Ecto neural progenitor cell (in vitro differentiated cells): ENCODE data around the gene ACKR3.

Experiments used
- DNase-seq: peaks from one replicate; pipeline ENCODE4 v3.0.0-alpha.2; 2018; ENCODE audit warnings: low spot score

ACKR3 gene

DNA sequence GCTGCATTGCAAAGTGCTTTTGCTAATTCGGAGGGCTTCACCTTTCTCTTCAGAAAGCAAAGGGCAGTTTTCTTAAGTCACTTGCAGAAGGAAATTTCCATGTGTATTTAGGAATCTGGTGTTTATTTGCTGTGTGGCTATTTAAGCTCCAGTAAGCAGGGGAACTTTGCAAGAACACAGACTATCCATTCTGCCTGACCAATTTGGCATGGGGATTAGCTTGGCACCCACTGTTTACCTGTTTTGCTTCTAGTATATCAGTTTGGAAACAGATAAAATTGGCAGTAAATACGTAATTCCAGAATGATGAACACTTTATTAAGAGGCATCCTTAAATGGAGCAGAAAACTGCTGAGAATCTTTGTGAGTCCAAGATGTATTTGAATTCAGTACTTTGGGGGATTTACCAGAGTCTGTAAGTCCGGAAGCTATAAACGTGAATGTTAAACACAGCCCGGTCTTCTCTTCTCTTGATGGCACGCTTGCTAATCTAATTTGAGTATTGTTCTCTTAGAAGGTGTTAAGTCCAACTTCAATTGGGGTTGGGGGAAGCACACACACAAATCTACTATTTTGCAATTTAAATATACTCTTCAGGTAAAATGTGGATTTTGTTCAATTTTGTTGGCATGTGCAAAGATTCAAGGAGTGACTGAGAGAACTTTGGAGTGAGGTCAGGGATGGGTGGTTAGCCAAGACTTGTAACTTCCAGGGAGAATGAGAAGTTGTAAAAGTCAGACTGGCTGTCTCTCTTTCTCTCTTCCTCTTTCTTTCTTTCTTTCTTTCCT, 650 bp downstream of the ACKR3 start:
- DNase-seq, result no peak

- DNase-seq, result no peak
Measured at GRCh38 chr2:236571145-236571544, 1.5 kb downstream of the ACKR3 start.

- peak; percentile 75 for DNase-seq
Measured at GRCh38 chr2:236572482-236572881, 2.9 kb downstream of the ACKR3 start.

DNA sequence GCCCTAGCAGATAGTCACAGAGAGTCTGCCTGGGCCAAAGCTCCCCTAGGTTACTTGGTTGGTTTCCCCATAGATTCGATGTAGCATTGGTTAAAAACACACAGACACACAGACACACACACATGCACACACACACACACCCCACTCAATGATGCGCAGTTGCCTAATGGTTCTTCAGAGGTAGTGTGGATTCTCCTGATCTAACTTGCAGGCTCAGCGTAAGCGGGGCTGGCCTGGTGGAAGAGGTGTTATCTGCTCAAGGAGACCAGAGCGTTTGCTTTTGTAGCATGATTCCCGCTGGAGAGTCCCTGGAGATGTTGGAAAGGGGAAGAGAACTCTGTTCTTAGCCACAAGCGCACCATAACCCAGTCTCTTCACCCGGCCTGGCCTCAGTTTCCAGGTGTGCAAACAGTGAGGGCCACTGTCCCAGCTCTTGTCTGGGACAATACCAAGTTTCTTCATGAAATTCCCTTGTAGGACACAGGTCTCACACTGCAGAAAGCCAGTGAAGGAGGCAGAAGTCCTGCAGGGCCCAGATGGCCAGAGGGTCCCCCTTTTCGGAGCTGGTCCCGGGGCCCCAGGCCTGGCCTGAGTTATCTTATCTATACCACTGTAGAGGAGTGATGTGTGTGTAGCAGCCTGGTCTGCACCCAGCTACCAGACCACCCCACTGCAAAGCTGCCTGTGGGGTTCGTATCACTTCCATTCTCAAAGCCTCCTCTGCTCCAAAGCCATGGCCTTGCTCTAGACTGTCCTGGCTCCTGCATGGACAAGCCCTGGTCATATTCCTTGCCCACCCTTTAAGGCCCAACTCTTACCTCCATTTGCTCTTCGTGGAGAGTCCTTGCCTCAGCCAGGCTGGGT, 3.7 kb downstream of the ACKR3 start:
- DNase-seq, result no peak

- DNase-seq, result no peak
Measured at GRCh38 chr2:236574000-236574399, 4.4 kb downstream of the ACKR3 start.

- no peak for DNase-seq
Measured at GRCh38 chr2:236574424-236575145, 5.0 kb downstream of the ACKR3 start.

DNA sequence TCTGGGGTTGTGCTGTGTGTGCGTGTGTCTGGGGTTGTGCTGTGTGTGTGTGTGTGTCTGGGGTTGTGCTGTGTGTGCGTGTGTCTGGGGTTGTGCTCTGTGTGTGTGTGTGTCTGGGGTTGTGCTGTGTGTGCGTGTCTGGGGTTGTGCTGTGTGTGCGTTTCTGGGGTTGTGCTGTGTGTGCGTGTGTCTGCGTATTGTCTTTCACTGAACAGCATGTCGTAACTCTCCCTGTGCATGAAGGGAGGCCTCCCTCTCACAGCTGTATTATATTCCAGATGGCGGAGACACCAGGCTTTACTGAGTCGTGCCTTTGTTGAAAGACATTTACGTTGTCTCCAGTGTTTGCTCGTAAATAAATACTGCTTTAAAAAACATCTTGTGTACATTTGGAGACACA, 5.9 kb downstream of the ACKR3 start:
- no peak for DNase-seq

GRCh38 chr2:236576087-236576486, 6.5 kb downstream of the ACKR3 start:
- DNase-seq, result peak; percentile 79

GRCh38 chr2:236576953-236577352, 7.3 kb downstream of the ACKR3 start:
- no peak for DNase-seq

GRCh38 chr2:236577481-236578410, 8.1 kb downstream of the ACKR3 start:
- no peak for DNase-seq

DNA sequence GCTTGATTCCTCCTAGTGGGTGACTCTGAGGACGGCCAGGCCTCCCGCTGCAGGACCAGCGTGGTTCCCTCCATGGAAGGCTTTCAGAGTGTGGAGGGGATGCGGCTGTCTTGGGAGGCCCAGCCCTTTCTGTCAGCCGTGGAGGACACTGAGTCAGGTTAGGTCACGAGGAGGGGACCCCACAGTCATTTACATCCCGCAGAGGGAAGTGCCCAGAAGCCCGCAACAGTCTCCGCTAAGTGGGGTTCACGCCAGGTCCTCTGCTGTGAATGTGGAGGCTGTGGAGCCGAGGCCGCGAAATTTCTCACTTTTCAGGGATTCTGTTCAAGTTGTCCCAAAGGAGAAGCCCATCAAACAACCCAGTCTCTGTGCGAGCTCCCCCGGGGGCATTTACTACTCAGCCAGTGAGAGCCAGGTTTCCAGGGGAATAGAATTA, 8.8 kb downstream of the ACKR3 start:
- no peak for DNase-seq

- DNase-seq, result no peak
Measured at GRCh38 chr2:236579048-236579745, 9.6 kb downstream of the ACKR3 start.

DNA sequence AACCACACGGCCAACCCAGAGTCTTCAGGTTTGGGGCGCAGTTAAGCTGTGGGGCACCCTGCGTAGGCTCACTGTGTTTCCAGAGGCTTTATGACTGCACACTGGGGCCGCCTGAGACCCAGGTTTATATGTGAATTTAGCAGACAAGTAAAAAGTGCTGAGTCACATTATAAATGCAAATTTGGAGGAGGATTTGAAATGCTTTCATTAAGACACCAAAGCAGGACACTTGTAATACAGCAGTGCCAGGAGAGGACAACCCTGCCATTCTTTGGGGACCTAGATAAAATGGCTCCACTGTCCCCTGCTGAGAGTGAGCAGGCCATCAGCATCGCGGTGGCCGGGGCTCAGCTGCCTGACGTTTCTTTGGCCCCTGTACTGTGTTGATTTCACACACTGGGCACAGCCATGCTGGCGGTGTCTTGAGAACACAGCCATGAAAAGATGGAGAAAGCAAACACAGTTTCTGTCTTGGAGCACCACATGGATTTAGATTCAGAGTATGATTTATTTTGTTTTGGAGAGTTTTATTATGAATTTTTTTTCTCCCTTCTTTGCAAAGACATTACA, 10.2 kb downstream of the ACKR3 start:
- DNase-seq, result no peak

GRCh38 chr2:236580746-236581355, 11.2 kb downstream of the ACKR3 start:
- no peak for DNase-seq

DNA sequence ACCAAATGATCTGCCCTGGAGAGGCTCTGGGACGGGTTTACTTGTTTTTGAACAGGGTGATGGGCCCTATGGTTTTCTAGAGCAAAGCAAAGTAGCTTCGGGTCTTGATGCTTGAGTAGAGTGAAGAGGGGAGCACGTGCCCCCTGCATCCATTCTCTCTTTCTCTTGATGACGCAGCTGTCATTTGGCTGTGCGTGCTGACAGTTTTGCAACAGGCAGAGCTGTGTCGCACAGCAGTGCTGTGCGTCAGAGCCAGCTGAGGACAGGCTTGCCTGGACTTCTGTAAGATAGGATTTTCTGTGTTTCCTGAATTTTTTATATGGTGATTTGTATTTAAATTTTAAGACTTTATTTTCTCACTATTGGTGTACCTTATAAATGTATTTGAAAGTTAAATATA, 11.9 kb downstream of the ACKR3 start:
- no peak for DNase-seq

DNA sequence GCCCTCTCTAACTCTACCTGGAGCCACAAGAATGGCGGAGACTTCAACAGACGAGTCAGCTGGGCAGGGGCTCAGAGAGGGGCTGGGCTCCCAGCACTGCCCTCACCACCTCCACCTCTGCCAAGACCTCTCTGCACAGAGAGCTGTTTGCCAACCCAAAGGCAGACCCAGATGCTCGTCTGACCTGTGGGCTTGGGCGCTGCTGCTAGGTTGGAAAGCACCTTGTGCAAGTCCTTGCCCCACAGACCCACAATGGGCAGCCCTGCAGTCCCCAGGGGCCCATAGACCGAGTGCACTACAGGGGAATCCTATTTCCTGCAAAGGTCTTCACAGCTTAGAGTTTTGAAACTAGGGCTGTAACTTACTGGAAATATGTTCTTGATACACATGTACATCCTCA, 13.3 kb downstream of the ACKR3 start:
- DNase-seq, result no peak

DNA sequence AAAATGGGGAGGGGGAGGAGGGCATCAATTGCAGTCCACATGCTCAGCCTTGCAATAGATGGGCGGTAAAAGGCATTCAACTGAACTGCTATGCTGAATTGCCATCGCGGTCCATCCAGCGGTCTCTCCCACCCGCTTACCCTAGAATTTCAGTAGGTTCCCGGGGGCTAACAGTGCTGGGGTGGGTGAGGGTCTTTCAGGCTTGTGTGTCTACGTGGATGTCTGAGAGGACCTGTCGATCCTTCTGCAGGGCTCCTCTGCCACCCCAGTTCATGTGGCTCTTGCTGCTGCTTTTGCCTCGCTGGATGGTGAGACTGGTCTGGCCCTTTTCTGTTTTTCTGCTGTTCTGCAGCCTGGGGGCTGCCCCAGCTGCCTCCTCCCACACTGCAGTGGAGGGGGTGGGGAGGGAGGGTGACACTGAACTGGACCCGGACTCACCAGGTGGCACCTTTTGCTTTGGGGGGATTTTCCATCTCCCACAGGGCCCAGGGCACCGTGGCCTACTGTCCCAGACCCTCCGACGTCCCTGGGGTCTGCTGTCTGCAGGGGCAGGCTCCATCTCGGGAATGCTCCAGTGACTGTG, 14.1 kb downstream of the ACKR3 start:
- DNase-seq, result no peak

DNA sequence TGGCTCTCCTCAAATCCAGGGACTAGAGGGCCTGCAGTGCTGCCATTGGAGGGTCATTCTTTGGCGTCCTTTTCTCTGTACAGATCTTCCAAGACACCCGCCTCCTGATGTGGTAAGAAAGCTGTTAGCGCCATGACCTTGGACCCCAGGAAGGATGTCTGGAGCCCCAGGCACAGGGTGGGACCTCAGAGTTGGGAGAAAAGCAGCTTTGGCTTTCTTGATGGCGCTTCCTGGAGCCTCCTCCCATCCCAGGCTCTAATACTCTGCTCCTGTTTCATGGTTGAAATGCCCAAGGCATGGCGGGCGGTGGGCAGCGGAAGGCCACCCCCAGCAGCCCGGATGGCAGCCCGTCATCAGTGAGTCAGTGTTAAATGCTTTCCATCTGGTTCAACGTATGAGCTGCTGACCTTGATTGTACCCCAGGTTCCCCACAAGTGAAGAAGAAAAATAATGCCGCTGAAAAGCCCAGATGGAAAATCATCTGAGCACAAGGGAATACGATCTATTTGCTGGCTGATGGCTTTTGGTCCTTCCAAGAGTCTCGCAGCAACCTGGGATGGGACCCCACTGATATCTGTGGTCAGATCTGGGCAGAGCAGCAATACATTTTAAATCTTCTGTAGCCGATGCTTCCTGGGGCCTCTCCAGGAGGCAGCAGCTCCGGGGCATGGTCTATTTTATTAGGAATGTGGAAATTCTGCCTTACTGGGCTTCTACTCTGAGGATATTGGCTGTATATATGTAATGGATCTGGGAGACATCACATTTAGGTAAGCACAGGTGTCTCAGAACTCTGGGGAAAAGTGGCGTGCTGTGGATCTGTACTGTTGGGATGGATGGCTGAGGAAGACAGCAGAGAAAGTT, 15.1 kb downstream of the ACKR3 start:
- no peak for DNase-seq

DNA sequence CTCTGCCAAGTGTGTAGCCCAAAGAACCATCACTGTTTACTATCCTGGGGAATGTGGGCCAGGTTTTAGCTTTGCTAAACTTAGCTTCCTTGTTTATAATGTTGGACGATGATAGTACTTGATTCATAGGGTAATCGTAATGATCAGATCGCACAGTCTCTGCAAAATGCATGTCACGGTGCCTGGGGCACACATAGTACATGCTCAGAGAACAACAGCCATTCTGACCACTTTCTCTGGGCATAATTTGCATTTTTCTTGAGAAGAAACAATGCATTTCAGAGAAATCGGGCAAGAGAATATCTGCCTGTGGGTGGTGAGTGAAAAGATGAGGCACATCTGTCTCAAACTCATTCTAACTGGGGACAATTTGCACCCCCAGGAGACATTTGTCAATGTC, 16.3 kb downstream of the ACKR3 start:
- DNase-seq, result no peak
